ENCODE measurements around the gene CHSY1.
A peak's percentile ranks its signal among the peaks of the same experiment; 100 is the strongest.

Gene CHSY1

DNA sequence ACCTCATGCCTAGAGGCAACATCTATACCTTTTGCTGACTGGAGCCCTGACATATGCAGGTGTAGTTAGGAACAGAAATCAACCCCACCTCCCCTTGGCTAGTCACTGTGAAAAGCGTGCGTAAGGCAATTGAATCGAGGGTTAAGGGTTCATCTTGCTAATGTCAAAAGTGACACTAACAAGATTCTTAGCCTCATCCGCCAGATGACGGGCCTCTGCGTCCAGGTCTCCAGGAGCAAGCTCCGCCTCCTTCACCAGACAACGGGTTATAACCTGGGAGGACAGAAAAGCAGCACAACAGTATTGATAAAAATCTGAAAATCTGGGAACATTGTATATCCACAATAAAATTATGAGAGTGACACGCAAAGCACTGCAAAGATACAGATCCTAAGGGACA lies 20.7 kb upstream of the CHSY1 start:
- no peak overlapping the region for H3K4me3 ChIP-seq (ENCODE audit: low read length)
- H3K4me2 ChIP-seq (ENCODE audit: low read length): no peak overlapping the region
- TF ChIP-seq, protein P1, sequence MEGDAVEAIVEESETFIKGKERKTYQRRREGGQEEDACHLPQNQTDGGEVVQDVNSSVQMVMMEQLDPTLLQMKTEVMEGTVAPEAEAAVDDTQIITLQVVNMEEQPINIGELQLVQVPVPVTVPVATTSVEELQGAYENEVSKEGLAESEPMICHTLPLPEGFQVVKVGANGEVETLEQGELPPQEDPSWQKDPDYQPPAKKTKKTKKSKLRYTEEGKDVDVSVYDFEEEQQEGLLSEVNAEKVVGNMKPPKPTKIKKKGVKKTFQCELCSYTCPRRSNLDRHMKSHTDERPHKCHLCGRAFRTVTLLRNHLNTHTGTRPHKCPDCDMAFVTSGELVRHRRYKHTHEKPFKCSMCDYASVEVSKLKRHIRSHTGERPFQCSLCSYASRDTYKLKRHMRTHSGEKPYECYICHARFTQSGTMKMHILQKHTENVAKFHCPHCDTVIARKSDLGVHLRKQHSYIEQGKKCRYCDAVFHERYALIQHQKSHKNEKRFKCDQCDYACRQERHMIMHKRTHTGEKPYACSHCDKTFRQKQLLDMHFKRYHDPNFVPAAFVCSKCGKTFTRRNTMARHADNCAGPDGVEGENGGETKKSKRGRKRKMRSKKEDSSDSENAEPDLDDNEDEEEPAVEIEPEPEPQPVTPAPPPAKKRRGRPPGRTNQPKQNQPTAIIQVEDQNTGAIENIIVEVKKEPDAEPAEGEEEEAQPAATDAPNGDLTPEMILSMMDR (IDR thresholded peaks at IDR 0.05; ENCODE audit: low read depth, low read length): no peak
- no peak for TF ChIP-seq EZH2phosphoT487 (IDR thresholded peaks at IDR 0.05; ENCODE audit: low read depth)
- no peak overlapping the region for H3K27ac ChIP-seq (ENCODE audit: low read length)
- H3K36me3 ChIP-seq (replicated peaks; ENCODE audit: low read depth, low read length): peaks cover 55% of the 10 kb centered on the region
- H3K27me3 ChIP-seq (ENCODE audit: low read depth, low read length): no peaks in the 10 kb centered on the region
- H2AFZ ChIP-seq (ENCODE audit: low read depth, low read length): no peak overlapping the region
- H3K9me3 ChIP-seq (ENCODE audit: insufficient read depth, low read length): no peaks in the 10 kb centered on the region
- peaks cover 14% of the 10 kb centered on the region for H4K20me1 ChIP-seq (ENCODE audit: insufficient read depth, low read length)
- H3K79me2 ChIP-seq (ENCODE audit: low read length): peaks cover 18% of the 10 kb centered on the region
- peaks cover 19% of the 10 kb centered on the region for H3K4me1 ChIP-seq (ENCODE audit: low read length)
- no peak overlapping the region for H3K9ac ChIP-seq (ENCODE audit: low read length)

DNA sequence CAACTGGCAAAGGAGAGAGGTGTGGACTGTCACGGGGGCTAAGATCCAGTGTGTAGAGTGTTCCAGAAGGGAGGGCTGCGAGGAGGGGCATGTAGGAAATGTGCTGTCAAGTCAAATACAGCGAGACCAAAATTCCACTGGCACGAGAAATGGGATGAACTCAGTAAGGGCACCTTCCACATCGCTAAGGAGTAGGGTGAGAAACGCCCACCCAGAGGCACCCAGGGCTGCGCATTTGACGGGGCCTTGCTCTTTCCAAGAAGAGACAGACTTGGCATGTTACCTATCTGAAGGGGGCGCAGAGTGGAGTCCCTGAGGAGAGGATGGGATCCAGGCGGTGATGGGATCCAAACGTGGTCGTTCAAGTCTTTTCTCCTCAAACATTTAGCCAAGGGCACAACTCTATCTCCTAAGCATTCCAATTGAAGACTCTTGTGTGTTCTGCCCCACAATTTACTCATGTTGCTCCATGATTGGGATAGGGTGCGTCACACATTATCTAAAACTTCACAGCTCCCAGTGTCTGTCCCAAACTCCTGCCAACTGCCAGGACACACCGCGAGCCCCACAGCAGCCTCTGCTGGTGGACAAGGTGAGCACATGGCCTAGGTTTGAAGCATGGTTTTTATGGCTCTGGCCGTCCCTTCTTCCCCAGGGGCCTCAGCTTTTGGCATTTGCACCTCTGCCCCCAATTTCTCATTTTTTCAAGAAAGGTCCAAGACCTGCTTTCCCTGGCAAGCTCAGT lies 17.8 kb upstream of the CHSY1 start:
- H3K27ac ChIP-seq (ENCODE audit: low read length): no peak overlapping the region
- H3K9ac ChIP-seq (ENCODE audit: low read length): no peak overlapping the region
- H3K4me1 ChIP-seq (ENCODE audit: low read length): peaks cover 5% of the 10 kb centered on the region
- peaks cover 52% of the 10 kb centered on the region for H3K36me3 ChIP-seq (replicated peaks; ENCODE audit: low read depth, low read length)
- no peak overlapping the region for H2AFZ ChIP-seq (ENCODE audit: low read depth, low read length)
- H3K4me2 ChIP-seq (ENCODE audit: low read length): no peak overlapping the region
- no peak overlapping the region for H3K4me3 ChIP-seq (ENCODE audit: low read length)
- H3K27me3 ChIP-seq (ENCODE audit: low read depth, low read length): no peaks in the 10 kb centered on the region
- H3K9me3 ChIP-seq (ENCODE audit: insufficient read depth, low read length): no peaks in the 10 kb centered on the region
- TF ChIP-seq EZH2phosphoT487 (IDR thresholded peaks at IDR 0.05; ENCODE audit: low read depth): no peak
- TF ChIP-seq, protein P1 (IDR thresholded peaks at IDR 0.05; ENCODE audit: low read depth, low read length): peak; percentile 38
- H3K79me2 ChIP-seq (ENCODE audit: low read length): no peaks in the 10 kb centered on the region
- peaks cover 10% of the 10 kb centered on the region for H4K20me1 ChIP-seq (ENCODE audit: insufficient read depth, low read length)

DNA sequence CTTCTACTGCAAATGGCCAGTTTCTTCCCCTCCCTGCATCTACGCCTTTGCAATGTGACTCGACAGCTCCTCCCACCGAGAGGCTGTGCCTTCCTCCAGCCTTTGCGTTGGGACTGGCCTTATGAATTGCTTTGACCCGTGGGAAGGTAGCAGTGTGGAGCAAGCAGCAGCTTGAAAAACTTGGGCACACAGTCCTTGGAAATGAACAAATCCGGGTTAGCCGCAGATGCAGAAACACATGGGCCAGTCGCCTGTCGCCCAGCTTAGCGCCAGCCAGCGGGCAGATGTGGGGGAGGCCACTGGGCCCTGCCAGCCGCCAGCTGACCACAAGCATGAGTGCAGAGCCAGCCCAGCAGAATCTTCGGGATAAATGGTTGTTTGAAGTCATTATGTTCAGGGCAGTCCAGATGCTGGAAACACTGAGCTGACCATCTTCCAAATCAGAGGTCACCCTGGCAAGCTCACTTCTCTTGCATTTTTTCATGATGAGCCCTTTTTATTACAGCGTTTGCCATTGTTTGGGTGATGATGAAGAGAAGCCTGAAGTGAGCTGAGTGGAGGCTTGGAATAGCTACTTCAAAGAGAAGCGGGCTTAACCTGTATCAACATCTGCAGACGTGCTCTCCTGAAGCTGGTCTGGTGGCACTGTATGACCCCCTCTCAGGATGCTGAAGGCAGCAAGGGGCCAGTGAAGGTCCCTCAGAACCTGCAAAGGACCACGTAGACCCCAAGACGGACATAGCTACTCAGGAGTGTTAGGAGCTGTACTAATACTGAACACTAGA lies 15.7 kb upstream of the CHSY1 start:
- no peaks in the 10 kb centered on the region for H4K20me1 ChIP-seq (ENCODE audit: insufficient read depth, low read length)
- no peak overlapping the region for H3K4me2 ChIP-seq (ENCODE audit: low read length)
- H3K9me3 ChIP-seq (ENCODE audit: insufficient read depth, low read length): no peaks in the 10 kb centered on the region
- no peak overlapping the region for H3K9ac ChIP-seq (ENCODE audit: low read length)
- 0 out of 2 replicates have a peak, but pooled peaks cover 3% of the 10 kb centered on the region for H3K27me3 ChIP-seq (ENCODE audit: low read depth, low read length)
- H3K36me3 ChIP-seq (replicated peaks; ENCODE audit: low read depth, low read length): peaks cover 31% of the 10 kb centered on the region
- peaks cover 4% of the 10 kb centered on the region; the same call in 1 of the 2 replicates for H3K4me1 ChIP-seq (ENCODE audit: low read length)
- TF ChIP-seq EZH2phosphoT487 (IDR thresholded peaks at IDR 0.05; ENCODE audit: low read depth): no peak
- TF ChIP-seq, protein P1 (IDR thresholded peaks at IDR 0.05; ENCODE audit: low read depth, low read length): no peak
- H3K79me2 ChIP-seq (ENCODE audit: low read length): no peaks in the 10 kb centered on the region
- H3K27ac ChIP-seq (ENCODE audit: low read length): no peak overlapping the region
- H2AFZ ChIP-seq (ENCODE audit: low read depth, low read length): no peak overlapping the region
- no peak overlapping the region for H3K4me3 ChIP-seq (ENCODE audit: low read length)

DNA sequence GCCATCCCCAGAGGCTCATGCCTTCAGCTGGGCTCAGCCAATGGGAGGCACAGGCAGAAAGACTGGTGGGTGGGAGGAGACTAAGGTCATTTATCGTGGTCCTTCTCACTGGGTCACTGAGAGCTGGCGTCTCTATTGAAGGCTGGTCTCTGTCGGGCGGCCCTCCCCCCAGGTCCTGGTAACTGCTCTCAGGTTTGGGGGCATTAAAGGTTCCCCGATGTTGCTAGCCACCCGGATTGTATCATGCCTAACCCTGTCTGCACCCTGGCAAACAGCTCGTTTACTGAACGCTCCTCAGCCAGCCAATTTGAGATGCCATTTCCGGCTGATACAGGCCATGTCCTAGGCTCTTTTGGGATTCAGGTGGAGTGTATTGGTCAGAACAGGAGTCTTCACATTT lies 14.9 kb upstream of the CHSY1 start:
- Histone ChIP-seq H3K4me2 (ENCODE audit: low read length) (no peak overlapping the region), H2AFZ (ENCODE audit: low read depth, low read length) (no peak overlapping the region), H3K4me1 (ENCODE audit: low read length) (peaks cover 4% of the 10 kb centered on the region; the same call in 1 of the 2 replicates)

More for the DNA sequence above, 14.9 kb upstream of the CHSY1 start:
- H3K4me3 ChIP-seq (ENCODE audit: low read length): no peak overlapping the region
- no peak overlapping the region for H3K9ac ChIP-seq (ENCODE audit: low read length)
- H3K9me3 ChIP-seq (ENCODE audit: insufficient read depth, low read length): no peaks in the 10 kb centered on the region
- peaks cover 23% of the 10 kb centered on the region for H3K36me3 ChIP-seq (replicated peaks; ENCODE audit: low read depth, low read length)
- H3K27ac ChIP-seq (ENCODE audit: low read length): no peak overlapping the region
- no peaks in the 10 kb centered on the region for H4K20me1 ChIP-seq (ENCODE audit: insufficient read depth, low read length)
- H3K79me2 ChIP-seq (ENCODE audit: low read length): no peaks in the 10 kb centered on the region
- TF ChIP-seq, protein P1 (IDR thresholded peaks at IDR 0.05; ENCODE audit: low read depth, low read length): no peak
- no peak for TF ChIP-seq EZH2phosphoT487 (IDR thresholded peaks at IDR 0.05; ENCODE audit: low read depth)
- 0 out of 2 replicates have a peak, but pooled peaks cover 3% of the 10 kb centered on the region for H3K27me3 ChIP-seq (ENCODE audit: low read depth, low read length)
